ENCODE data around the gene LITAF.

The LITAF gene

GRCh38 chr16:11636172-11636721 lies 49.5 kb upstream of the LITAF start:
- no peaks in the 10 kb centered on the region for H3K36me3 ChIP-seq (ENCODE audit: control insufficient read depth in 2 of 2, insufficient read depth in 1 of 2, low read length in 2 of 2)
- H3K4me3 ChIP-seq (ENCODE audit: low read depth, low read length): no peak overlapping the region
- no peaks in the 10 kb centered on the region for H3K9me3 ChIP-seq (ENCODE audit: control insufficient read depth, insufficient read depth, low read depth, low read length)
- ChIA-PET CTCF (interaction anchor here (0.7 to 2.0 kb wide), 6 partner anchors 23 to 664 kb away, joined by 3 to 5 read pairs (median 4); no protein-coding TSS in a partner anchor), POLR2A (interaction anchor here (0.6 kb wide), 1 partner anchor 29 kb away, joined by 3 read pairs; no protein-coding TSS in a partner anchor)
- TF ChIP-seq ZNF311 (tag by site-specific recombination; IDR thresholded peaks at IDR 0.05; ENCODE audit: borderline replicate concordance) (no peak), TCF7L2 (IDR thresholded peaks at IDR 0.05; ENCODE audit: borderline replicate concordance, low read depth, low read length) (no peak), ZNF645 (tag by site-specific recombination; IDR thresholded peaks at IDR 0.05) (no peak), ZNF202 (tag by site-specific recombination; IDR thresholded peaks at IDR 0.05; ENCODE audit: borderline replicate concordance) (no peak), ZNF610 (tag by site-specific recombination; IDR thresholded peaks at IDR 0.05; ENCODE audit: borderline replicate concordance) (no peak), SETDB1 (IDR thresholded peaks at IDR 0.05; ENCODE audit: insufficient read length, low read length) (no peak), BCL11A (tag by site-specific recombination; IDR thresholded peaks at IDR 0.05; ENCODE audit: low read depth) (no peak), HIC1 (tag by site-specific recombination; IDR thresholded peaks at IDR 0.05) (no peak), PRDM10 (tag by site-specific recombination; IDR thresholded peaks at IDR 0.05) (no peak), ZNF174 (tag by site-specific recombination; IDR thresholded peaks at IDR 0.05) (no peak), BCL11B (tag by site-specific recombination; IDR thresholded peaks at IDR 0.05; ENCODE audit: low read depth) (no peak), ATF2 (tag by site-specific recombination; IDR thresholded peaks at IDR 0.05; ENCODE audit: low read depth) (no peak), ZBTB21 (tag by site-specific recombination; IDR thresholded peaks at IDR 0.05) (no peak)
- H3K4me1 ChIP-seq (ENCODE audit: control insufficient read depth, insufficient read depth, low read length): 0 out of 2 replicates have a peak, but pooled peaks cover 2% of the 10 kb centered on the region
- no peak overlapping the region for H3K27ac ChIP-seq (ENCODE audit: extremely low read depth, low read depth, low read length)

GRCh38 chr16:11635679-11636171 lies 49.0 kb upstream of the LITAF start:
- Histone ChIP-seq H3K36me3 (ENCODE audit: control insufficient read depth in 2 of 2, insufficient read depth in 1 of 2, low read length in 2 of 2) (no peaks in the 10 kb centered on the region), H3K27ac (ENCODE audit: extremely low read depth, low read depth, low read length) (no peak overlapping the region), H3K9me3 (ENCODE audit: control insufficient read depth, insufficient read depth, low read depth, low read length) (no peaks in the 10 kb centered on the region), H3K4me1 (ENCODE audit: control insufficient read depth, insufficient read depth, low read length) (no peaks in the 10 kb centered on the region), H3K4me3 (ENCODE audit: low read depth, low read length) (no peak overlapping the region)
- CTCF ChIA-PET: interaction anchor here (1.0 to 1.3 kb wide), 3 partner anchors 162 to 672 kb away, joined by 3 read pairs; no protein-coding TSS in a partner anchor
- POLR2A ChIA-PET: no interaction called here
- no peak for TF ChIP-seq ZNF148 (tag by site-specific recombination; IDR thresholded peaks at IDR 0.05; ENCODE audit: borderline replicate concordance)
- TF ChIP-seq ZNF324 (tag by site-specific recombination; IDR thresholded peaks at IDR 0.05): no peak
- TF ChIP-seq ZNF19 (tag by site-specific recombination; IDR thresholded peaks at IDR 0.05; ENCODE audit: low read depth): no peak
- no peak for TF ChIP-seq ZBTB6 (tag by site-specific recombination; IDR thresholded peaks at IDR 0.05)
- TF ChIP-seq GLI4 (tag by site-specific recombination; IDR thresholded peaks at IDR 0.05): no peak
- TF ChIP-seq ZSCAN4 (tag by site-specific recombination; IDR thresholded peaks at IDR 0.05): no peak
- no peak for TF ChIP-seq ZNF629 (tag by site-specific recombination; IDR thresholded peaks at IDR 0.05)
